OCI-M2 (cell line): Measurements from ENCODE around the gene GNAS-AS1.
"Not testable (repeated sequence)": the region's sequence is repeated elsewhere in the genome, so short reads cannot be mapped to it uniquely, and the experiment has no call there.

Source experiments
- DNase-seq: peaks from one replicate; lab custom pipeline; 2025; ENCODE audit not compliant: unreplicated experiment; lab: John Stamatoyannopoulos, UW

The GNAS-AS1 gene

DNA sequence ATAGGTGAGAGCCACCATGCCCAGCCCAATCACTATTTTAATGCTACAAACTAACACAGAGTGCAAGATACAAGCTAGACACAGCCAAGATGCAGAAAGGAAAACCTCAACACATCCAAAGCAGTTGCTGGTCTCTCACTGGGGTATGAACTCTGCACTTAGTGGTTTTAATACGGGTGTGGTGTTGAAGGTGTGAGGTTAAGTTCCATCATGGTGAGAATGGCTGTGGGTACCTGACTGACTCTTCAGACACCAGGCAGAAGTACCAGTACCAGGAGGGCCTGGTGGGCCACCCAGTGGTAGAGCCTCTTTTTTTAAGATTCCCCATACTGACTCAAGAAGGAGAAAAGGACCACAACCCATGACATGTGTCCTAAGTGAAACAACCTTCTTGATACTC, 13.0 kb downstream of the GNAS-AS1 start:
- no peak for DNase-seq

DNA sequence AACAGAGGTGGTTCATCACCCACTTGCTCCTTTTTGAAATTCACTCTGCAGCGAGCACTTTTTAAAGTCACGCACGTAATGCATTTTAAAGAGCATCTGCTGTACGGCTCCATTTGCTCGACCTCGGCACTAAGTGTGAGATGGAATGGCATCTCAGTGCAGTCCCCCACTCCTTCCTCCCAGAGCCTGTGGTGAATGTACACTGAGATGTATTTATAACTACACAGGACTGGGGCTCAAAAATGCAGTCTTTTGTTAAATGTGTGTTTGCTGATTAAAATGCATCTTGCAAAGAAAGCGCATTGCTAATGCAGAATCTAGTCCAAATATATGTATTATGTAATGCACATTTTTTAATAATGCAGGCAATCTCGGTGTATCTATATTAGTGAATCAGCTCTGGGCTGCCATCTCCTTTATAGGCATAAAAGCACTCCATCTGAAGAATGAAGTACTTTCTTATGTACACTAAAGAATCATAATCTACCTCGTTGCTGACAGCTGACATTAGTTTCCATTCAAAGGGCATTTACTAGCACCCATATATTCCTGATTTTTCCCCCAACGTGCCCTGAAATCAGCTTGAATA, 14.0 kb downstream of the GNAS-AS1 start:
- DNase-seq, result no peak

DNA sequence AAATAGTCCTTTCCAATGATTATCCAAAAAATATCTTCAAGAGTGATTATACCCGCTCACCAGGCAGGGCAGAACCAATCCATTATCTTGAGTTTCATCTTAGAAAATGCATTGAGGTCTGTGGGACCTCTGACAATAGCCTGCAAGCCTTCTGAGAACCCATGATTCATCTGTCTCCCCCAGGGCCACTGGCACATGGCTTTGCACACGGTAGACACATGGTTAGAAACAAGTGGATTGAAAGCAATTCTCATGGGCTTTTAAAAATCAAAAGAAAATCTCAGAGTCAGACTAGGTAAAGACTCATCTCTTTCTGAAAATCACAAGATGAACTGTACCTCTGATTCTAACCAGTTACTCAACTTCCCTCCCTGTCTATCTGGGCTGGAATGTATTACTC, 15.5 kb downstream of the GNAS-AS1 start:
- DNase-seq, result no peak

DNA sequence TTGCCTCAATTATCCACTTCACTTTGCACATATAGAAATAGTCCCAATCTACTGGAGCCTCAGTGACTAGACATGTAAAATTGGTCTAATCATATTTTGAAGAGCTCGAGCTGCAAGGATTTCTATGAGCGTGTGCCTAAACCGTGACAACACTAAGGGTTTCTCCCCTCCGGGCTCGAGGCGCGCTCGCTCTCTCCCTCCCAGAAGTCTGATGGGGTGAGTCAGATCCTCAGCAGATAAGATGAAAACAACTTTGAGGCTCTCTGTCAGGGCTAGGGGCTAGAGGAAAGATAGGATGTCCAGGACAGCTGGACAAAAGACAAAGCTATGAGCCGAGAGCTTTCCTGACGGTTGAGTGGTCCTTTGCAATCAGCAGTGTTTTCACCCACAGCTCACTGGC, 16.8 kb downstream of the GNAS-AS1 start:
- DNase-seq, result no peak

DNA sequence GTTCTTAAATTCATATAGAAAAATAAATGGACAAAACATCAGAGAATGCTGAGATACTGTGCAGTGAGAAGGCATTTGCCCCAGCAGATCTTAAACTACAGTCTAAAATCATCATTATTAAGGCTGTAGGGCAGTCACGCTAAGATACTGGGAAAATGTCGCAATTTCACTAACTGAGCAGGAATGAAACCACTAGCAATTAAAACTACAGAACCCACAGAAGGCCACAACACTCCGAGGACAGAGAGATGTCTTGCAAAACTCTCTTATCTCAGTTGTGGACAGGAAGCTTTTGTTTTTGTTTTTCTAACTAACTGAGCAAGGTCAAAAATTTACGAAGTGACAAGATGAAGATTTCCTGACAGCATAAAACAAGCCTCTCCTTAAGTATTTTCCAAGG, 18.2 kb downstream of the GNAS-AS1 start:
- DNase-seq, result no peak

DNA sequence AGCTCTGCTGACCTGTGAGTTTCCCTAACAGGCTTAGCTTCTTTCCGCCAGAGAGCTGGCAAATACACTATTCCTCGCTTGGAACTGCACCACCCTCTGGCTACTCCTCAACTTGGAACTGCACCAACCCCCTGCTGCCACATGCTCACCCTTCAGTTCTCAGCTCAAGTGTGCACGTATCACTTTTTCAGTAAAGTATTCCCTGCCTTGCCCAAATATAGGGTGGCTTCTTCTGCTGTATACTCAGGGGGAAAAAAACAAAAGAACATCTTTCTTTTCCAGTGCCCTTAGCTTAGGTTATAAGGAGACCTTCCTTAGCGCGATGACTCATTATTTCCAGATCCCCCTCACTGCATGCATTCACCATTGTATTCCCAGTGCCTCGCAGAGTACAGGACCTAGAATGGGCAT, 21.2 kb downstream of the GNAS-AS1 start:
- DNase-seq, result no peak

DNA sequence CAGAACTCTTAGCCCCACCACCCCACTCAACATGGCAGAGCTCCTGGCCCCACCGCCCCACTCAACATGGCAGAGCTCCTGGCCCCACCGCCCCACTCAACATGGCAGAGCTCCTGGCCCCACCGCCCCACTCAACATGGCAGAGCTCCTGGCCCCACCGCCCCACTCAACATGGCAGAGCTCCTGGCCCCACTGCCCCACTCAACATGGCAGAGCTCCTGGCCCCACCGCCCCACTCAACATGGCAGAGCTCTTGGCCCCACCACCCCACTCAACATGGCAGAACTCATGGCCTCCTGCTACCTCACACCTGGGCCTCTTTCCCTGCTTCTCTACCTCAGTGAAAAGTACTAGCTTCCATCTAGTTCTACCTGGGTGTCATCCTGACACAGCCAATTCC, 21.9 kb downstream of the GNAS-AS1 start:
- not testable (repeated sequence) for DNase-seq

DNA sequence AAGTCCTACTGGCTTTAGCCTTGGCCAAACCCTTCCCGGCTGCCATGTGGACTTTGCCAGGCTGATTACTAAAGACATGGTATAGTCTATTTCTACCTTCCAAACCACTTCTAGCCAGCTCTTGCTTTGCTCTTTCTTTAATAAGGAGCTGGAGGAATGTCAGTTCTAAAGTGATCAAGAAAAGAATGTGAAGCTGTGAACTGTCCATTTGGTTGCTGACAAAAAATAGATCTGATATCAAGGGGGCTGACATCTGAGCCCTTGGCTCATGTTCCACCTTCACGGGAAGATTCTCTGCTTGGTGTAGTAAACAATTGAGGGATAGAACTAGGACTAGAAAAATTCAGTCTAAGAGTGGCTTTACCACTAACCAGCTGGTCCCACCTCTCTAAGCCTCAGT, 22.6 kb downstream of the GNAS-AS1 start:
- DNase-seq, result no peak

DNA sequence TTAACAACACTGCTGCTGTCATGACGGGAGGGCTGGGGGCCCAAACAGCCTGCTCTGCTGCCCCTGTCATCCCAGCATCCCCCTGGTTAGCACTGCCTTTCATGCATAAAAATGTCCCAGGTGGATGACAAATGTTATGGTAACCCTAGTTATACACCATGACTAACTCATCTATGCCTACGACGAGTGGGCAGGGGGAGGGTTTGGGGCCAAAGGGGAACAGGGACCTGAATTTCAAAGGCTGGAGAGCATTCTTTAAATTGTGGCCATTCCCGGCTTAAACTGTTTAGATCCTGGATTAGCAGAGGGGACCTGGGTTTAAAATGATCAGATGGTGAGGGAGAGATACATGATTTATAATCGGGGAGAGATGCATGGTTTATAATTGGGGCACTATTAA, 24.4 kb downstream of the GNAS-AS1 start:
- DNase-seq, result no peak

DNA sequence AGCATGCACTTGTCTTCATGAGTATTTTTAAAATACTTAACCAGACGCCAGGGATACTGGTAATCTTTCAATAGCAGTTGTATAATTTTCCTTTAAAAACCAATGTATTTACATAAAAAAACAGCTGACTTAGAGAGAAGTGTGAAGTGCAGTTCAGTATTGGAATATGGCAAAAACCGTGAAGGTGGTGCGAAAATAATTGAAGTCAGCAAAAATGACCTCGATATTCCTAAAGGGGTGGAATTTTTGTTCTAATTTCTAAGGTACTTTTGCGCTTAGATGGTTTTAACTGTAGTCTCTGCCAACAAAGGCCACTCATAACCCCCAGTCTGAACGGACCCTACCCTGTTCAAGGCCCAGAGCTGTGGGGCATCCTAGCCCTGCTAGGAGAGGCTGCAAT, 25.3 kb downstream of the GNAS-AS1 start:
- no peak for DNase-seq

DNA sequence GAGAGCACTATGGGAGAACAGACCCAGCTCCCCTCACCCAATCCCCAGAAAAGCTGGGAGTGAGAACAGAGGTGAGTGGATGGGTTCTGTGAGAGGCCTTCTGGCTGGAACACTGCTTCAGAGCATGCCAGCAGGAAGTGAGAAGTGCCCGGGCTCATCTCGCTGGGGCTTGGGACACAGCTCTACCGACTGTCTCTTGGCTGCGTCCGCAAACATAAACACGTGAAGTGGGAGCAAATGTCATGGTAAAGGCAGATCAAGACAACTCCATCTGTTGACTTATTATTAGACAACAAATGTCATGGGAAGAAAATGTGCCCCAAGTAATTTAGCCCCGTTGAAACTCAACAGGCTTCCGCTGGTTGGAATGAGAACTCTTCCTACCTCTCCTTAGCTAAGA, 25.9 kb downstream of the GNAS-AS1 start:
- DNase-seq, result no peak

DNA sequence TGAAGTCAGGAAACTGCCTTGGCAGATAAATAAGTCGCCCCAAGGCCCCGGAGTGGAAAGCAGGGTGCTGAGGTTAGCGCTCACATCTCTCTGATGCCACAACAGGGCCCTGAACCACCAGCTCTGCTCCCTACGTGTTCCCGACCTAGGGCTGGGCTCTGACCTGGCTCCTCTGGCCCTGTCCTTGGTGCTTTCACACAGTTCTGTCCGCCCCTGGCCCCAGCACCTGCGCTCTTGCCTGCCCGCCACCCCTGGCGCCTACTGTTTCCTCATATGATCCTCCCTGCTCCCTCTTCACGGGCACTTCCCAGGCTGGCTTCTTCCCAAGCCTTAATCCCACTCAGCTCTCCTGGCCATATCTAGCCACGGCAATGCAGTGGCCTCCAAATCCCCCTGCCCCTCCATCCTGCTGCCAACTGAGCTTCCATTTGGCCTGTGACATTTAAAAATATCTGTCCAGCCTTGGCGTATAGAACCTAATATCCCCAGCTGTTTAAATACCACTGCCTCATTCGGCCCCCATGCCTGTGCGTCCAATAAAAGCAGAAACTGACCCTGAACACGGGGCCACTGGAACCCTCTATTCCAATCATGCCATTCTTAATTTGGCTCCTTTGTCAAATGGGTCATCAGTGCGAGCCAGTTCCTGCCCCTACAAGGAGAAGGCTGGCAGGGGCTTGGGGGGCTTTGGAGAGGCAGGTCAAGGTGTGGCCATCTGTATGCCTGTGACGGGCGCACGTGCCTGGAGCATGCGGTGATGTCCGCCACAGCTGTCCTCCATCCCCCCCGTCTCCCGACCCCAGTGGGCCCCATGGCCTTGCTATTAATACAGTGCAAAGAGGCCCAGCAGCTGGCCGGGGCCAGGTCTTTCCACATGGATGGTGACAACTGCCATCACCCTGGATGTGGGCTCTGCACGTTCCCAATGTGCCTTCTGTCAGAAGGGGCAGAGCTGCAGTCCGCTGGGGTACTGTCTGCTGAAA, 27.7 kb downstream of the GNAS-AS1 start:
- no peak for DNase-seq

DNA sequence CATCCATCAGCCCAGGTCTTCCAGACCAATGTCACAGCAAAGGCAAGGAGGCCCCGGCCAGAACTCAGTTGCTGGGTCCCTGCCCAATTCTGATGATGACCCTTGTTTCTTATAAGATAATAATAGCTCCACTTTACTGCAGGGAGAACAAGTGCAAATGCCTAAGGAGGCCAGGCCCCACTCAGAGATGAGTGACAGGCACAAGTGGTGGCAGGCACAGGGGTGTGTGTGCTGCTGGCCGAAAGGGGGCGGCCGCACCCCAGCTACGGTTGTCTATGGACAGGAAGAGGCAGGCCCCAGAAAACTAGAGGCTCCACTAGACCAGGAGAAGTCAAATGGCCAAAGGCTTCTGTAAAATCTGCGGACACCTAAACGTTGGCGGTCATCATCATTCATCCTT, 28.6 kb downstream of the GNAS-AS1 start:
- no peak for DNase-seq

DNA sequence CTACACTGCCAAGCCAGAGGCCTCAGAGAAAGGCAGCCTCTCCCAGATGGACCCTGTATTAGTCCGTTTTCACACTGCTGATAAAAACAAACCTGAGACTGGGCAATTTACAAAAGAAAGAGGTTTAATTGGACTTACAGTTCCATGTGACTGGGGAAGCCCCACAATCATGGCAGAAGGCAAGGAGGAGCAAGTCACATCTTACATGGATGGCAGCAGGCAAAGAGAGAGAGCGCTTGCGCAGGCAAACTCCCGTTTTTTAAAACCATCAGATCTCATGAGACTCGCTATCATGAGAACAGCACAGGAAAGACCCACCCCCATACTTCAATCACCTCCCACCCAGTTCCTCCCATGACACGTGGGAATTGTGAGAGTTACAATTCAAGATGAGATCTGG, 30.2 kb downstream of the GNAS-AS1 start:
- DNase-seq, result not testable (repeated sequence)

DNA sequence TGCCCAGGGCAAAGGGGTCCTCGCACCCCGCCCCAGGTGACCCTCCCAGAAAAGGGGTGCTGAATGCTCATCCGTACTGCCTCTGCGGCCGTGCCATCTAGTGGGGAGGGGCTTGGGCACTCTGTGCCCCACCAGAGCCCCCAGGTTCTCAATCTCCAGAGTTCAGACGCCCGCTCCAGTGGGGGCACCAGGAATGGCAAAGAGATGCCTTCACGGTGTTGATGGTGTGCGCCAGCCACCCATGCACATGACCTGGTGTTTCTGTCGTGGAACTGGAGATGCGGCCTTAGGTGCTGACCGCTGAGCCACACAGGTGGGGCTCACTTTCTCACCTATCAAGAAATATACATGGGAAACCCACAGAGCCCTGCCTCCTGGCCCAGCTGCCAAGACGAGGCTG, 30.8 kb downstream of the GNAS-AS1 start:
- no peak for DNase-seq

DNA sequence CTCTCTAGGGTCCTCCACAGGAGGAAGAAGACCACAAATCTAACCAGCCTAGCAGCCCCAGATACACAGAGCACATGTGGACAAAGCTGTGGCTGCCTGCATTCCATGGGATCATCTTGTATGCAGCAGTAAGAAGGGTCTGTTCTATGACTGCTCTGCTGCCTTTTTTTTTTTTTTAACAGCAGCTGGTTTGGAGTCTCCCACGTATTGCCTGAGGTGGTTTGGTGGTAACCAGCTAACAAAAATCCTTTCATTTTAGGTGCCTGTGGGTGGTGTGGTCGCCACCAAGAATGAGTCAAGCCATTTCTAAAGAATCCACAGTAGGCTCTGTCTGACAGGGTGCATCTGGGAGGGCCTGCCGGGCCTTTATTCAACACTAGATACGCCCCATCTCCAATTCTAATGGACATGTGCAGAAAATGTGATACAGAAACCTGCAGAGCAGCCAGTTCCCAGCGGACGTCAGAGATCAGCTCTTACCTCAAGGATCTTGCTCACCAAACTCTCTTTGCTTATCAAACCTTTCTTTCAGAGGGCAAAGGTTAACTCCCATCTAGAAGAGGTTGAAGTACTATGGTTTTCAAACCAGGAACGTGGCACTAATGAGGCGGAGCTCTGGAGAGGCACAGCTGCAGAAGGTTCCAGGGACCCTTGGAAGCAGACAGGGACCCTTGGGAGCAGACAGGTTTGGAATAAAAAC, 32.0 kb downstream of the GNAS-AS1 start:
- DNase-seq, result no peak

DNA sequence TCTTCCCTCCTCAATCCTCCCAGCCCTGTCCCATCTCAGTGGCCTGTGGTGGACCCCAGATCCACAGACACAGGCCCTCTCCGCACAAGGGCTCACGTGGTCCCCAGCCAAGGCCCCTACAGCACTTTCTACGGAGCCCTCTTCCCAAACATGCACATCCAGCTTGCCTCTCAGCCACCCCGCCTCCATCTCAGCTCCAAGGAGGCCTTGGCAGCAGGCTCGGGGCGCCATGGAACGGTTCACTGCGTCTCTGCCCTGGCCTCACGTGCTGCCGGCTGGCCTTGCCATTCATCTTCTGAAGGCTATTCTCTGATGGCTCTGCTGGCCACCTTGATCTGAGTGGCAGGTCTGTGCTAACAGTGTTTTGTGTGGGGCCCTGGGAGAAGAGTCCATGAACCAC, 33.0 kb downstream of the GNAS-AS1 start:
- no peak for DNase-seq

DNA sequence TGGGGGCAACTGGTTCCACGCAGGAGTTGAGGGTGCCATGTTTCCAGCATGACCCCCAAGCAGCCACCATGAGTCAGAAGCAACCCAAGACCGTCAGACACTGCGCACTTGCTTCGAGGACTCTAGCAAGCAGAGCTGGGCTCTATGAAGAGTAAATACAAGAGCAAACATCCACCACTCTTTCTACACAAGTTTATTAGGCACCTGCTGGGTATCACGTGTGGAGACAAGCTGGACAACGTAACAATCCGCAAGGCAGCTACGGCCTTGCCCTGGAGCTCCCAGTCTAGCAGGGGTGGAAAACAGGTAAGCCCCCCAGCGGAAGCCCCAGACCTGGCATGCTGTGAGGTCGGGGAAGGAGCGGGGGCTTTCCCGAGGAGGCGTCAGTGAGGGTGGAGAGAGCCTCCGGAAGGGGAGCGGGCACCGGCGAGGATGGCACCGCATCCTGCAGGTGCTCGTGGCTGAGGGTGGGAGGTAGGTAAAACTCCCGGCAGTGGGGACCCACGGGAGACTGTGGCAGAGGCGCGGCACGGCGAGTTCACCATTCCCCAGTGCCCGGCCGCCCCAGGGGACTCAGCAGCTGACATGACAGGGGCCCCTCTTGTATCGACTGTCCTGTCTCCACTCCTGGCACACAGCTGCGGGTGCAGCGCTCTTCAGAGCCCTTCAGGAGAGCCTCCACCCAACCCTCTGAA, 33.6 kb downstream of the GNAS-AS1 start:
- no peak for DNase-seq

DNA sequence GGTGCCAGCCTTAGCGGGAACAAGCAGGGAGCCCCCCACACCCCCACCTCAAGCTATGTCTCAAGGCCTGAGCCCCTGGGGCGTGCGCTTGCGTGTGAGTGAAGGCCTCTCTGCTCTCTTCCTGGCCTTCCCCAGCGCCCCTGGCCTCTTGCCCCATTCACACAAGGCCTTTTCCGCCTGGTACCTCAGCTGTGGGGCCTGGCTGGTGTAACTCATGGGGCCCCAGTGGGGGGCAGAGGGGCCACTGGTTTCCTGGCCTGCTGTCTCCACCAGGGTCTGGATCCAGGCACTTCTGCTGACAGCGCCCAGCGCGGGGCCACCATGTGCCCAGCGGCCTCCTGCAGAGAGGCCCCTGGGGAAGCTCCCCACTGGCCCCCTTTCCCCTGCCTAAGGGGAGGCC, 34.7 kb downstream of the GNAS-AS1 start:
- DNase-seq, result no peak

DNA sequence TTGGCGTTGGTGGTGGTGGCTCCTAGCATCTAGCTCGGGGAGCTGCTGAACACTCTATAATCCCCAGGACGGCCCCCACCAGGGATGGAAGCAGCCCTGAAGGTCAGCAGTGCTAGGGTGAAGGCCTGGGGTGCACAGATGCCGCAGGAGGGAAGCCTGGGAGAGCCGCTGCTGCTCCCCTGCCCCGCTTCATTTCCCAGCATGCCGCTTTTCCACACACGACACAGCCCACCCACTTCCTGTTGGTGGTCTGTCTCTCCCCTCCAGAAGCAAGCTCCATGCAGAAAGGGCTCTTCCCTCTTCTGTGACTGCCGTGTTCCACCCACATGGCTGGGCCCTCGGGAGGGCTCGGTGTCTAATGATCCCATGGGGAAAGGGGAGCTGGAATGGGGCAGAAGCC, 35.3 kb downstream of the GNAS-AS1 start:
- no peak for DNase-seq

DNA sequence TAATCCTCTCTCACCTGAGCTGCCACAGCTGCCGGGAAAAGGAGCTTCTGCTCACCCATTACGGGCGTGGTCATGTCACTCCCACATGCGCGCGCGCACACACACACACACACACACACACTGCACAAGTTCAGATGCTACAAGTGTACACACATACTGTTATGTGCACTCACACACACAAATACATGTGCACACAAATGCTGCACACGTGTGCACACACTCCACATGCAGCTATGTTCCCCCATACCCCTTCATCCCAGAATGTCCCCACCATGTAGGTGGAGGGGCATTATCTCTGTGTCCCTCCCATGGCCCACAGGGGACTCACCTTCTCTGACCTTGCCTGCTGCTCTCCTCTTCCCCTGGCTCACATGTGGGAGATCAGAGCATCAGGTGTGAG, 37.3 kb downstream of the GNAS-AS1 start:
- no peak for DNase-seq
